A549 (cell line): ENCODE measurements around the gene GRK3. TPM values are rescaled to one million over a fixed set of nuclear protein-coding genes. Genes with fewer than 3 reads are reported as not detected.
"Not testable (repeated sequence)": the region's sequence is repeated elsewhere in the genome, so short reads cannot be mapped to it uniquely, and the experiment has no call there.

Experiments
- ATAC-seq, 2 experiments: fragments of 200-7000 bp in 1 of 2; fragments of >200 bp in 1 of 2; cut with Nextera tagmentation in 1 of 2; cut with Tn5 transposase in 1 of 2; 3 replicates each; pipeline versions ENCODE4 v1.8.0 to v1.9.1; 2018 to 2020; ENCODE audit warnings: mild to moderate bottlenecking in 1 of 2, moderate library complexity in 1 of 2
- CTCF ChIA-PET: fragments of 300-600 bp; sonication (Branson Sonifier 250); formaldehyde crosslinking; extraction: SDS; loops from one replicate; lab custom pipeline; 2021; ENCODE audit warnings: antibody characterized with exemption, inconsistent platforms; lab: Yijun Ruan, JAX
- POLR2A ChIA-PET: fragments of 350-600 bp; formaldehyde crosslinking; extraction: SDS; loops from one replicate; lab custom pipeline; 2021; ENCODE audit warnings: antibody characterized with exemption, inconsistent platforms; lab: Yijun Ruan, JAX
- DNase-seq, 2 experiments: peaks; one replicate each; pipeline versions ENCODE4 v3.0.0 to v3.0.0-alpha.2; 2011 to 2016; ENCODE audit warnings: low read depth in 1 of 2, low spot score in 1 of 2
- FAIRE-seq: peaks from 2 replicates; lab custom pipeline; 2011; peaks lifted over from hg19 to GRCh38; lab: Jason Lieb, UNC
- H3K27ac ChIP-seq, 2 experiments: fragments of >200 bp; sonication (Bioruptor Twin); formaldehyde crosslinking; 3 replicates each; pipeline ENCODE4 v1.5.1; 2016 to 2017
- H3K4me1 ChIP-seq: fragments of >200 bp; sonication (Bioruptor Twin); formaldehyde crosslinking; 3 replicates; pipeline ENCODE4 v1.6.1; 2016
- H3K4me2 ChIP-seq: fragments of >200 bp; sonication (Bioruptor Twin); formaldehyde crosslinking; 3 replicates; pipeline ENCODE4 v1.6.1; 2016
- H3K4me3 ChIP-seq: fragments of >200 bp; sonication (Bioruptor Twin); formaldehyde crosslinking; 3 replicates; pipeline ENCODE4 v1.5.1; 2016
- H3K9me3 ChIP-seq: fragments of >200 bp; sonication (Bioruptor Twin); formaldehyde crosslinking; 3 replicates; pipeline ENCODE4 v1.6.1; 2016
- CBX2 ChIP-seq: fragments of 200-600 bp; sonication (generic); IDR thresholded peaks from 2 replicates; pipeline ENCODE4 v1.6.1; 2016; ENCODE audit warnings: low read depth, mild to moderate bottlenecking, borderline replicate concordance
- CBX8 ChIP-seq: fragments of 200-600 bp; sonication (generic); IDR thresholded peaks from 2 replicates; pipeline ENCODE4 v1.6.1; 2016
- CHD2 ChIP-seq: fragments of 150-350 bp; IDR thresholded peaks from 2 replicates; pipeline ENCODE4 v1.6.1; 2014; ENCODE audit warnings: low read length; ENCODE audit not compliant: partially characterized antibody
- EHF ChIP-seq: fragments of 250-450 bp; sonication (Bioruptor Pico); IDR thresholded peaks from 2 replicates; pipeline ENCODE4 v1.5.0; 2020; ENCODE audit warnings: mild to moderate bottlenecking
- EHMT2 ChIP-seq: fragments of 200-600 bp; sonication (generic); IDR thresholded peaks from 2 replicates; pipeline ENCODE4 v1.6.1; 2016; ENCODE audit warnings: antibody characterized with exemption, low read depth, mild to moderate bottlenecking, moderate library complexity
- EP300 ChIP-seq, 2 experiments: fragments of >200 bp; sonication (Bioruptor Twin); formaldehyde crosslinking; IDR thresholded peaks; 2 replicates in 1 of 2; 3 replicates in 1 of 2; pipeline ENCODE4 v1.6.1; 2016 to 2017
- ESRRA ChIP-seq: fragments of 150-350 bp; IDR thresholded peaks from 2 replicates; pipeline ENCODE4 v1.6.1; 2014; ENCODE audit warnings: mild to moderate bottlenecking, low read length, borderline replicate concordance
- HEYL ChIP-seq: fragments of 250-450 bp; sonication (Bioruptor Pico); IDR thresholded peaks from 2 replicates; pipeline ENCODE4 v1.8.0; 2021; ENCODE audit warnings: mild to moderate bottlenecking, moderate library complexity
- HOXA7 ChIP-seq: fragments of 250-450 bp; sonication (Bioruptor Pico); IDR thresholded peaks from 2 replicates; pipeline ENCODE4 v1.5.0; 2020; ENCODE audit warnings: mild to moderate bottlenecking, moderate library complexity
- HOXB5 ChIP-seq: fragments of 250-450 bp; sonication (Bioruptor Pico); IDR thresholded peaks from 2 replicates; pipeline ENCODE4 v1.5.0; 2020; ENCODE audit warnings: mild to moderate bottlenecking, moderate library complexity
- JUNB ChIP-seq: fragments of >200 bp; sonication (Bioruptor Twin); formaldehyde crosslinking; IDR thresholded peaks from 2 replicates; pipeline ENCODE4 v1.6.1; 2016
- KDM1A ChIP-seq: fragments of 200-600 bp; sonication (generic); IDR thresholded peaks from 2 replicates; pipeline ENCODE4 v1.6.1; 2016; ENCODE audit warnings: low read depth, mild to moderate bottlenecking
- MYC ChIP-seq: IDR thresholded peaks from 2 replicates; pipeline ENCODE4 v1.6.1; 2012; ENCODE audit warnings: mild to moderate bottlenecking, inconsistent platforms, low read length, improper control_type of control experiment, borderline replicate concordance
- PBX3 ChIP-seq: IDR thresholded peaks from 2 replicates; pipeline ENCODE4 v1.6.1; 2012
- POLR2A ChIP-seq: IDR thresholded peaks from 2 replicates; pipeline ENCODE4 v1.6.1; 2012; ENCODE audit warnings: mild to moderate bottlenecking, low read length
- RARB ChIP-seq: fragments of 250-450 bp; sonication (Bioruptor Pico); IDR thresholded peaks from 2 replicates; pipeline ENCODE4 v1.8.0; 2021; ENCODE audit warnings: mild to moderate bottlenecking, moderate library complexity
- RCOR1 ChIP-seq: fragments of 150-350 bp; IDR thresholded peaks from 2 replicates; pipeline ENCODE4 v1.6.1; 2014; ENCODE audit warnings: antibody characterized with exemption, low read length, low read depth
- RNF2 ChIP-seq: fragments of 200-600 bp; sonication (generic); IDR thresholded peaks from 2 replicates; pipeline ENCODE4 v1.6.1; 2016; ENCODE audit warnings: low read depth, mild to moderate bottlenecking, antibody characterized with exemption, moderate library complexity, borderline replicate concordance
- TFCP2L1 ChIP-seq: fragments of 250-450 bp; sonication (Bioruptor Pico); IDR thresholded peaks from 2 replicates; pipeline ENCODE4 v1.5.0; 2021; ENCODE audit warnings: mild to moderate bottlenecking
- ZC3H11A ChIP-seq: fragments of 450-650 bp; IDR thresholded peaks from 2 replicates; pipeline ENCODE4 v1.6.1; 2014; ENCODE audit warnings: antibody characterized with exemption, mild to moderate bottlenecking
- ZSCAN20 ChIP-seq: fragments of 250-450 bp; sonication (Bioruptor Pico); IDR thresholded peaks from 2 replicates; pipeline ENCODE4 v1.8.0; 2022; ENCODE audit warnings: mild to moderate bottlenecking, moderate library complexity
- WGBS: methylation state at CpG from one replicate; pipeline ENCODE4 v1.1.6; 2017; ENCODE audit errors: missing lambda C conversion rate; 5-methylcytosine and 5-hydroxymethylcytosine counted together
- polyA plus RNA-seq, 4 experiments: library from polyadenylated mRNA; depleted of rRNA in 3 of 4; stranded (reverse); fragments of >200 nt; fragmentation: RNase III in 1 of 4; extraction: RNeasy Plus Mini Kit Qiagen cat#74134 plus additional on column Dnase treatment in 1 of 4; gene quantifications; 2 replicates in 3 of 4; 3 replicates in 1 of 4; pipeline ENCODE4 v1.2.3, GENCODE V29; 2011 to 2017
- TF ChIP-seq, protein P1 (sequence below): IDR thresholded peaks from 2 replicates; pipeline ENCODE4 v1.6.1; 2012; ENCODE audit warnings: low read depth, borderline replicate concordance
- TF ChIP-seq, protein P2 (sequence below): fragments of 150-350 bp; IDR thresholded peaks from 2 replicates; pipeline ENCODE4 v1.6.1; 2014; ENCODE audit warnings: low read depth, mild to moderate bottlenecking, low read length
- TF ChIP-seq, protein P3 (sequence below): fragments of >200 bp; sonication (Bioruptor Twin); formaldehyde crosslinking; IDR thresholded peaks from 3 replicates; pipeline ENCODE4 v1.5.1; 2016

GRK3 gene
- polyA plus RNA-seq, 2 of the 4 experiments (the other 2 are of a cell fraction), result 3.9 to 6.5 TPM

DNA sequence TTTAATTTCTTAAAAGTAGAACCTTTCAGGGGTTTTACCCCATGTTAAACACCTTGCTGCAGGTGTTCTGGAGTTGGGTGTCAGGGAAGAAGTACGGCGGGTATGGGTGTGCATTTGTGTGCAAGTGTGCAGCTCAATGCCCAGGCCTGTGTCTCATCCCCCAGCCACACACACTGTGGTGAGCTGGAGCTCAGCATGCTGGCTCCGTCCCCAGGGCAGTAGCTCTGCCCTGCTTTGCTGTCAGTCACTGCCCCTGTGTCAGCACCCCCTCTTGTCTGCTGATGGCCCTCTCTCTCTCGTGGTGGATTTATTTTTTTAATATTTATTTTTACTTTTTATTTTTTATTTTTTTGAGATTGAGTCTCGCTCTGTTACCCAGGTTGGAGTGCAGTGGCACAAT lies 141.7 kb downstream of the GRK3 start:
- DNase-seq (no peak), FAIRE-seq (no peak)
- POLR2A ChIA-PET, result no interaction called here
- H3K4me1 ChIP-seq, result no peaks in the 10 kb centered on the region
- TF ChIP-seq HOXB5 (CRISPR knock-in tag) (no peak), CHD2 (no peak), HEYL (CRISPR knock-in tag) (no peak), ZC3H11A (no peak), EP300 (IDR thresholded peaks at IDR 0.05) (no peak), EHF (no peak), HOXA7 (no peak)
- TF ChIP-seq, all 56 proteins: peak for 0
- Histone ChIP-seq H3K27ac (no peak overlapping the region), H3K4me2 (no peak overlapping the region), H3K4me3 (no peak overlapping the region), H3K9me3 (no peaks in the 10 kb centered on the region)
- no peak for ATAC-seq
- CTCF ChIA-PET, result interaction anchor here (0.7 kb wide), 1 partner anchor 243 kb away, joined by 3 read pairs; no protein-coding TSS in a partner anchor
- WGBS, result 89% methylated on average over 5 of the region's 5 CpGs

DNA sequence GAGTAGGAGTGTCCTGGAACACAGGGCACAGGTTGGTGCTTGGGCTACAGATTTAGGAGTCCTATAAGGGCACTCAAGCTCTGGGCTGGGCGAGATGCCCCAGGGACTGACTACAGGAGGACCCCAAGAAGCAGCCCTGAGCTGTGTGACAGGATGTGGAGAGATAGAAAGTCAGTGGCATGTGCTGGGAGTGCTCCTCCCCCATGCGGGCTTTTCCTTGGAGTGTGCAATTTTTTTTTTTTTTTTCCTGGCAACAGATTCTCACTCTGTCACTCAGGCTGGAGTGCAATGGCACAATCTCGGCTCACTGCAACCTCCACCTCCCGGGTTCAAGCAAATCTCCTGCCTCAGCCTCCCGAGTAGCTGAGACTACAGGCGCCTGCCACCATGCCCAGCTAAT lies 144.0 kb downstream of the GRK3 start:
- CTCF ChIA-PET, result interaction anchor here (0.7 to 1.2 kb wide), 3 partner anchors 56 to 139 kb away, joined by 3 to 4 read pairs (median 3); no protein-coding TSS in a partner anchor
- H3K4me2 ChIP-seq, DNase-seq, H3K27ac ChIP-seq, POLR2A ChIA-PET, FAIRE-seq, H3K4me1 ChIP-seq, H3K9me3 ChIP-seq, H3K4me3 ChIP-seq, ATAC-seq: not testable (repeated sequence)
- WGBS, result 92% methylated on average over 5 of the region's 6 CpGs

DNA sequence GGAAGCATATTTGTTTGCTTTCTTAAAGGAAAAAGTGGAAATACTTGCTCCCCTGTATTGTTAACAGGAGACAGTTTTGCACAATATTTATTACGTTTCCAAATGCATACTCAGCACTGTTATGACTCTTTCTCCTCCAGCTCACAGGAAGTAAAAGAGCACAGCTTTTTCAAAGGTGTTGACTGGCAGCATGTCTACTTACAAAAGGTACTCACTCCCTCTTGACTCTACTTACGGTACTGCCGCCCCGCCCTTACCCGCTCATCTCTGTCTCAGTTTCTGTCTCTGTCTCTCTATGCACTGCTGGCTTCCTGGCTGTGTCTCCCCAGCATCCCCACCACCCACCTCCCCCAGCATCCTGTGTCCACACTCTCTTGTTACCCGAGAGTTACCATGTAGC lies 145.3 kb downstream of the GRK3 start:
- DNase-seq, result no peak
- no peak for FAIRE-seq
- H3K4me2 ChIP-seq, result no peak overlapping the region
- no peak for TF ChIP-seq TFCP2L1 (CRISPR knock-in tag)
- no peak for TF ChIP-seq RNF2
- no peak for TF ChIP-seq PBX3
- TF ChIP-seq EHMT2, result no peak
- TF ChIP-seq, protein P1, sequence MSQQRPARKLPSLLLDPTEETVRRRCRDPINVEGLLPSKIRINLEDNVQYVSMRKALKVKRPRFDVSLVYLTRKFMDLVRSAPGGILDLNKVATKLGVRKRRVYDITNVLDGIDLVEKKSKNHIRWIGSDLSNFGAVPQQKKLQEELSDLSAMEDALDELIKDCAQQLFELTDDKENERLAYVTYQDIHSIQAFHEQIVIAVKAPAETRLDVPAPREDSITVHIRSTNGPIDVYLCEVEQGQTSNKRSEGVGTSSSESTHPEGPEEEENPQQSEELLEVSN, result no peak
- TF ChIP-seq, all 56 proteins: peak for 0
- ChIA-PET CTCF (interaction anchor here (3.4 kb wide), 1 partner anchor 63 kb away, joined by 10 read pairs; no protein-coding TSS in a partner anchor), POLR2A (no interaction called here)
- Histone ChIP-seq H3K27ac (no peak overlapping the region), H3K4me1 (no peaks in the 10 kb centered on the region), H3K9me3 (no peaks in the 10 kb centered on the region), H3K4me3 (no peak overlapping the region)
- no peak for ATAC-seq
- 92% methylated on average over 6 of the region's 6 CpGs for WGBS

DNA sequence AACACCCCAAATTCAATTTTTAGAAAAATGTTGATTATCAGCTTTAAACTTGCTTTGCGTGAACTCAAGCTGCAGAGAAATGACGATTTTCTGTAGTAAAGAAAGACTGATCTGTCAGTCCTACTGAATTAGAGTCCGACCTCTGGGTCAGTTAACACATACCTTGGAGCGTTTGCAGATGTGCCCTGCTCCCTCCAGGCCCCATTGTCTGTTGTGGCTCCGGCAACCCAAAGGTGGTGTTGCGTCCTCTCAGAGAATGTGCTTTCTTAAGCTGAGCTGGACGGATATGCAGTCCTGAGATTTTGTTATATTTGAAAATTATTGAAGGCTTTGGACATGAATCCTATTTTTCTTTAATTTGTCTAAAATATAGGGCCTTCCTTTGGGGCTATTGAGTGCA lies 146.0 kb downstream of the GRK3 start:
- CTCF ChIA-PET, result interaction anchor here (3.4 kb wide), 1 partner anchor 62 kb away, joined by 10 read pairs; no protein-coding TSS in a partner anchor

More for the DNA sequence above, 146.0 kb downstream of the GRK3 start:
- 90% methylated on average over 7 of the region's 7 CpGs for WGBS
- DNase-seq (no peak), FAIRE-seq (no peak), ATAC-seq (no peak)
- Histone ChIP-seq H3K9me3 (no peaks in the 10 kb centered on the region), H3K4me2 (no peak overlapping the region), H3K4me3 (no peak overlapping the region), H3K27ac (no peak overlapping the region), H3K4me1 (no peaks in the 10 kb centered on the region)
- POLR2A ChIA-PET, result no interaction called here
- TF ChIP-seq RARB (CRISPR knock-in tag) (no peak), JUNB (no peak), ESRRA (no peak), RCOR1 (no peak), MYC (no peak), EHF (no peak), CBX2 (no peak), ZSCAN20 (CRISPR knock-in tag) (no peak), RNF2 (no peak), CBX8 (no peak), POLR2A (no peak), KDM1A (no peak)
- TF ChIP-seq, protein P2, sequence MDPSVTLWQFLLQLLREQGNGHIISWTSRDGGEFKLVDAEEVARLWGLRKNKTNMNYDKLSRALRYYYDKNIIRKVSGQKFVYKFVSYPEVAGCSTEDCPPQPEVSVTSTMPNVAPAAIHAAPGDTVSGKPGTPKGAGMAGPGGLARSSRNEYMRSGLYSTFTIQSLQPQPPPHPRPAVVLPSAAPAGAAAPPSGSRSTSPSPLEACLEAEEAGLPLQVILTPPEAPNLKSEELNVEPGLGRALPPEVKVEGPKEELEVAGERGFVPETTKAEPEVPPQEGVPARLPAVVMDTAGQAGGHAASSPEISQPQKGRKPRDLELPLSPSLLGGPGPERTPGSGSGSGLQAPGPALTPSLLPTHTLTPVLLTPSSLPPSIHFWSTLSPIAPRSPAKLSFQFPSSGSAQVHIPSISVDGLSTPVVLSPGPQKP, result no peak
- TF ChIP-seq, protein P3, sequence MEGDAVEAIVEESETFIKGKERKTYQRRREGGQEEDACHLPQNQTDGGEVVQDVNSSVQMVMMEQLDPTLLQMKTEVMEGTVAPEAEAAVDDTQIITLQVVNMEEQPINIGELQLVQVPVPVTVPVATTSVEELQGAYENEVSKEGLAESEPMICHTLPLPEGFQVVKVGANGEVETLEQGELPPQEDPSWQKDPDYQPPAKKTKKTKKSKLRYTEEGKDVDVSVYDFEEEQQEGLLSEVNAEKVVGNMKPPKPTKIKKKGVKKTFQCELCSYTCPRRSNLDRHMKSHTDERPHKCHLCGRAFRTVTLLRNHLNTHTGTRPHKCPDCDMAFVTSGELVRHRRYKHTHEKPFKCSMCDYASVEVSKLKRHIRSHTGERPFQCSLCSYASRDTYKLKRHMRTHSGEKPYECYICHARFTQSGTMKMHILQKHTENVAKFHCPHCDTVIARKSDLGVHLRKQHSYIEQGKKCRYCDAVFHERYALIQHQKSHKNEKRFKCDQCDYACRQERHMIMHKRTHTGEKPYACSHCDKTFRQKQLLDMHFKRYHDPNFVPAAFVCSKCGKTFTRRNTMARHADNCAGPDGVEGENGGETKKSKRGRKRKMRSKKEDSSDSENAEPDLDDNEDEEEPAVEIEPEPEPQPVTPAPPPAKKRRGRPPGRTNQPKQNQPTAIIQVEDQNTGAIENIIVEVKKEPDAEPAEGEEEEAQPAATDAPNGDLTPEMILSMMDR, result no peak
- TF ChIP-seq, all 56 proteins: peak for 0
